Astrocyte (in vitro differentiated cells and primary cell): ENCODE data around the gene SPATA31D1.

Source experiments
- EZH2 ChIP-seq: IDR thresholded peaks from 2 replicates; pipeline ENCODE4 v1.6.1; 2012; ENCODE audit warnings: mild to moderate bottlenecking, low read length, inconsistent platforms; ENCODE audit not compliant: insufficient read depth
- TF ChIP-seq, protein P1 (sequence below): IDR thresholded peaks from 2 replicates; pipeline ENCODE4 v1.5.1; 2011; ENCODE audit warnings: low read depth, mild to moderate bottlenecking, inconsistent platforms, low read length, moderate library complexity; ENCODE audit not compliant: insufficient read depth

DNA sequence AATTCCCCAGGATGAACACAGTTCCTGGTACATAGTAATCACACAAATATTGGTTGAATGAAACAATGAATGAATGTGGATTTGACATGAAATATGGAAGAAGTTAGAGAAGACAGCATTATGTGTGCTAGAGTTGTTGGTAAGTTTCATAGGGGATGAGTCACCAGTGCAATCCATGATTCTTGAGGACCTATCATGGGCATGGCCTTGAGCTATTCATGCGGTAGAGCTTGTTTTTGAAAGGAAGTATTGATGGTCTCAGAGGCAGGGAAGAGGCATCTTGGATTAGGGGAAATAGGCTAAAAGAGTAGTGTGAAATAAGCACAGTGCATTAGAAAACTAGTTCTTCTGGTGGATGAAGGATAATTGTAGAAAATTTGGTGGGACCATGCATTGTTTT is 22.1 kb downstream of the SPATA31D1 start:
- TF ChIP-seq, protein P1, sequence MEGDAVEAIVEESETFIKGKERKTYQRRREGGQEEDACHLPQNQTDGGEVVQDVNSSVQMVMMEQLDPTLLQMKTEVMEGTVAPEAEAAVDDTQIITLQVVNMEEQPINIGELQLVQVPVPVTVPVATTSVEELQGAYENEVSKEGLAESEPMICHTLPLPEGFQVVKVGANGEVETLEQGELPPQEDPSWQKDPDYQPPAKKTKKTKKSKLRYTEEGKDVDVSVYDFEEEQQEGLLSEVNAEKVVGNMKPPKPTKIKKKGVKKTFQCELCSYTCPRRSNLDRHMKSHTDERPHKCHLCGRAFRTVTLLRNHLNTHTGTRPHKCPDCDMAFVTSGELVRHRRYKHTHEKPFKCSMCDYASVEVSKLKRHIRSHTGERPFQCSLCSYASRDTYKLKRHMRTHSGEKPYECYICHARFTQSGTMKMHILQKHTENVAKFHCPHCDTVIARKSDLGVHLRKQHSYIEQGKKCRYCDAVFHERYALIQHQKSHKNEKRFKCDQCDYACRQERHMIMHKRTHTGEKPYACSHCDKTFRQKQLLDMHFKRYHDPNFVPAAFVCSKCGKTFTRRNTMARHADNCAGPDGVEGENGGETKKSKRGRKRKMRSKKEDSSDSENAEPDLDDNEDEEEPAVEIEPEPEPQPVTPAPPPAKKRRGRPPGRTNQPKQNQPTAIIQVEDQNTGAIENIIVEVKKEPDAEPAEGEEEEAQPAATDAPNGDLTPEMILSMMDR, result no peak
- no peak for TF ChIP-seq EZH2
